IMR-90 (cell line): ENCODE data around the gene METTL27. TPM values are rescaled to one million over a fixed set of nuclear protein-coding genes. Genes with fewer than 3 reads are reported as not detected.

Source experiments
- ATAC-seq: fragments of 200-7000 bp; cut with Tn5 transposase; 2 replicates; pipeline ENCODE4 v1.9.1; 2020; ENCODE audit warnings: low read depth, mild to moderate bottlenecking, moderate library complexity
- BruUV-seq: library from RNA; stranded (reverse); fragments of 400-500 nt; replicated peaks from 2 replicates; lab custom pipeline; 2021; lab: Mats Ljungman, UMichigan
- CTCF ChIA-PET: fragments of 300-600 bp; formaldehyde crosslinking; extraction: SDS; loops from one replicate; lab custom pipeline; 2021; ENCODE audit warnings: antibody characterized with exemption; lab: Yijun Ruan, JAX
- POLR2A ChIA-PET: fragments of 300-600 bp; sonication (Branson Sonifier 250); formaldehyde crosslinking; loops from one replicate; lab custom pipeline; 2022; ENCODE audit warnings: antibody characterized with exemption; ENCODE audit not compliant: unreplicated experiment; lab: Charles Lee
- DNase-seq: peaks from one replicate; pipeline ENCODE4 v3.0.0; 2013
- H2AFZ ChIP-seq: replicated peaks from 2 replicates; pipeline ENCODE3; 2013; ENCODE audit warnings: low read length, mild to moderate bottlenecking; ENCODE audit not compliant: poor library complexity
- H2AK5ac ChIP-seq: 2 replicates; pipeline ENCODE4 v1.6.1; 2013; ENCODE audit warnings: low read depth, low read length, inconsistent platforms
- H2AK9ac ChIP-seq: replicated peaks from 2 replicates; pipeline ENCODE3; 2013; ENCODE audit warnings: mild to moderate bottlenecking, low read depth, low read length, moderate library complexity; ENCODE audit not compliant: poor library complexity
- H2BK120ac ChIP-seq: 2 replicates; pipeline ENCODE4 v1.6.1; 2013; ENCODE audit warnings: low read depth, low read length, inconsistent platforms
- H2BK15ac ChIP-seq: 3 replicates; pipeline ENCODE4 v1.6.1; 2013; ENCODE audit warnings: low read depth, low read length, inconsistent platforms
- H2BK20ac ChIP-seq: 2 replicates; pipeline ENCODE4 v1.6.1; 2013; ENCODE audit warnings: low read depth, mild to moderate bottlenecking, inconsistent platforms, low read length, moderate library complexity
- H2BK5ac ChIP-seq: 2 replicates; pipeline ENCODE4 v1.6.1; 2013; ENCODE audit warnings: mild to moderate bottlenecking, low read depth, low read length, inconsistent platforms; ENCODE audit not compliant: poor library complexity, severe bottlenecking
- H3K14ac ChIP-seq: replicated peaks from 2 replicates; pipeline ENCODE4 v1.6.1; 2013; ENCODE audit warnings: low read depth, low read length, inconsistent platforms
- H3K18ac ChIP-seq: 2 replicates; pipeline ENCODE4 v1.6.1; 2013; ENCODE audit warnings: low read depth, low read length, control low read depth
- H3K23ac ChIP-seq: 2 replicates; pipeline ENCODE4 v1.6.1; 2013; ENCODE audit warnings: low read depth, low read length, inconsistent platforms
- H3K27ac ChIP-seq: 2 replicates; pipeline ENCODE4 v1.5.1; 2013; ENCODE audit warnings: mild to moderate bottlenecking, control low read depth, low read length; ENCODE audit not compliant: insufficient read depth
- H3K27me3 ChIP-seq: 2 replicates; pipeline ENCODE4 v1.6.1; 2013; ENCODE audit warnings: low read length; ENCODE audit not compliant: control insufficient read depth, insufficient read depth
- H3K36me3 ChIP-seq: 2 replicates; pipeline ENCODE4 v1.6.1; 2013; ENCODE audit warnings: low read length, mixed read lengths; ENCODE audit not compliant: control insufficient read depth, insufficient read depth
- H3K4ac ChIP-seq: 2 replicates; pipeline ENCODE4 v1.6.1; 2013; ENCODE audit warnings: low read depth, low read length, inconsistent platforms
- H3K4me1 ChIP-seq: 2 replicates; pipeline ENCODE4 v1.6.1; 2013; ENCODE audit warnings: low read length, mixed read lengths; ENCODE audit not compliant: control insufficient read depth, insufficient read depth
- H3K4me2 ChIP-seq: 2 replicates; pipeline ENCODE4 v1.6.1; 2013; ENCODE audit warnings: low read depth, mild to moderate bottlenecking, control low read depth, low read length, moderate library complexity
- H3K4me3 ChIP-seq: 2 replicates; pipeline ENCODE4 v1.5.1; 2013; ENCODE audit warnings: low read depth, mild to moderate bottlenecking, control low read depth, low read length, moderate library complexity; ENCODE audit not compliant: insufficient read depth
- H3K56ac ChIP-seq: 2 replicates; pipeline ENCODE4 v1.6.1; 2013; ENCODE audit warnings: low read length, inconsistent platforms; ENCODE audit not compliant: insufficient read depth; ENCODE audit errors: extremely low read depth
- H3K79me1 ChIP-seq, 2 experiments: 2 replicates each; pipeline ENCODE4 v1.6.1; 2013; ENCODE audit warnings: low read length in 2 of 2, inconsistent platforms in 1 of 2, low read depth in 1 of 2
- H3K9ac ChIP-seq: 2 replicates; pipeline ENCODE4 v1.6.1; 2013; ENCODE audit warnings: low read depth, low read length, control low read depth
- H3K9me1 ChIP-seq: 2 replicates; pipeline ENCODE4 v1.6.1; 2013; ENCODE audit warnings: low read length, inconsistent platforms; ENCODE audit not compliant: insufficient read depth
- H3K9me3 ChIP-seq: 2 replicates; pipeline ENCODE4 v1.6.1; 2013; ENCODE audit warnings: low read length; ENCODE audit not compliant: control insufficient read depth, insufficient read depth
- H4K20me1 ChIP-seq: 2 replicates; pipeline ENCODE4 v1.6.1; 2013; ENCODE audit warnings: low read length, inconsistent platforms; ENCODE audit not compliant: insufficient read depth
- H4K5ac ChIP-seq: 2 replicates; pipeline ENCODE4 v1.6.1; 2013; ENCODE audit warnings: mild to moderate bottlenecking, low read depth, low read length, control low read depth
- H4K8ac ChIP-seq, 2 experiments: 2 replicates each; pipeline ENCODE4 v1.6.1; 2013; ENCODE audit warnings: low read depth in 2 of 2, low read length in 2 of 2, control low read depth in 1 of 2, inconsistent platforms in 1 of 2
- H4K91ac ChIP-seq: 2 replicates; pipeline ENCODE4 v1.6.1; 2013; ENCODE audit warnings: low read depth, low read length, inconsistent platforms; ENCODE audit not compliant: insufficient read depth
- CEBPB ChIP-seq: IDR thresholded peaks from 2 replicates; pipeline ENCODE4 v1.6.1; 2012; ENCODE audit warnings: low read depth, low read length, improper control_type of control experiment
- CHD1 ChIP-seq: IDR thresholded peaks from 2 replicates; pipeline ENCODE4 v1.6.1; 2012; ENCODE audit warnings: low read depth, low read length, improper control_type of control experiment
- CTCF ChIP-seq: conservative IDR thresholded peaks from 2 replicates; pipeline ENCODE4 v1.5.1; 2012; ENCODE audit warnings: mild to moderate bottlenecking, low read depth, low read length, improper control_type of control experiment
- MAFK ChIP-seq: IDR thresholded peaks from 2 replicates; pipeline ENCODE4 v1.6.1; 2012; ENCODE audit warnings: low read depth, low read length, improper control_type of control experiment
- RAD21 ChIP-seq: IDR thresholded peaks from 2 replicates; pipeline ENCODE4 v1.6.1; 2012; ENCODE audit warnings: low read length, improper control_type of control experiment
- USF2 ChIP-seq: fragments of 150-350 bp; IDR thresholded peaks from 2 replicates; pipeline ENCODE4 v1.6.1; 2017; ENCODE audit warnings: mild to moderate bottlenecking, antibody characterized with exemption, low read length, low read depth
- WGBS, 2 experiments: methylation state at CpG; one replicate each; pipeline versions ENCODE4 v1.1.5 to v1.1.7; 2013; ENCODE audit warnings: missing lambda C conversion rate in 2 of 2; ENCODE audit not compliant: insufficient read length in 1 of 2; ENCODE audit errors: extremely low coverage in 2 of 2; 5-methylcytosine and 5-hydroxymethylcytosine counted together
- dilution Hi-C: fragments of 300-500 bp; cut with HindIII; formaldehyde crosslinking; loops from one replicate; pipeline ENCODE4 v1.14.3; 2018; ENCODE audit warnings: low sequenced_read_pairs; ENCODE audit not compliant: unreplicated experiment
- in situ Hi-C: fragments of 300-500 bp; cut with MboI; formaldehyde crosslinking; loops from 3 replicates; pipeline ENCODE4 v1.14.3; 2019; ENCODE audit warnings: low sequenced_read_pairs, inconsistent platforms, mixed read lengths
- intact Hi-C: fragments of 100-400 bp; cut with micrococcal nuclease; formaldehyde crosslinking; loops from 2 replicates; pipeline ENCODE4 v1.10.0; 2022
- polyA plus RNA-seq, 3 experiments: library from polyadenylated mRNA; depleted of rRNA; stranded (reverse); fragments of >200 nt; gene quantifications; 2 replicates each; pipeline ENCODE4 v1.2.3, GENCODE V29; 2012; ENCODE audit warnings: low replicate concordance in 1 of 3
- total RNA-seq: library from RNA; depleted of rRNA; stranded (reverse); fragments of >200 nt; gene quantifications from 2 replicates; pipeline ENCODE4 v1.2.3, GENCODE V29; 2012

The METTL27 gene
- total and polyA plus RNA-seq, 2 of the 4 experiments (the other 2 are of a cell fraction), result 2.3 to 4.3 TPM

- Histone ChIP-seq H3K4me3 (no peak overlapping the region), H2BK15ac (no peak overlapping the region), H2AFZ (no peak overlapping the region), H2BK20ac (no peak overlapping the region), H4K5ac (no peak overlapping the region), H3K9ac (no peak overlapping the region), H3K9me3 (no peaks in the 10 kb centered on the region), H3K4ac (no peak overlapping the region), H2AK5ac (no peak overlapping the region), H3K36me3 (no peaks in the 10 kb centered on the region), H3K14ac (no peak overlapping the region), H3K23ac (no peak overlapping the region), H3K56ac (no peak overlapping the region), H3K4me1 (0 out of 2 replicates have a peak, but pooled peaks cover 2% of the 10 kb centered on the region), H3K79me1 (no peaks in the 10 kb centered on the region), H2BK120ac (no peak overlapping the region), H4K8ac (no peak overlapping the region), H3K4me2 (no peak overlapping the region), H2BK5ac (no peak overlapping the region), H3K18ac (no peak overlapping the region), H2AK9ac (no peak overlapping the region), H3K27ac (no peak overlapping the region), H3K9me1 (no peaks in the 10 kb centered on the region), H3K27me3 (no peaks in the 10 kb centered on the region), H4K20me1 (no peaks in the 10 kb centered on the region), H4K91ac (no peak overlapping the region)
- ChIA-PET CTCF (interaction anchor here (2.2 kb wide), 1 partner anchor 11 kb away, joined by 10 read pairs; no protein-coding TSS in a partner anchor), POLR2A (no interaction called here)
- in situ Hi-C loops, result no loop called here
- intact Hi-C loops, result loop anchor here (1.0 kb wide), 1 partner anchor 44 kb away; no protein-coding TSS in a partner anchor
- dilution Hi-C loops, result no loop called here
- TF ChIP-seq CTCF (no peak), RAD21 (no peak), CHD1 (no peak), USF2 (no peak), CEBPB (no peak), MAFK (no peak)
- BruUV-seq, result no TSS peak
- no peak for DNase-seq
- WGBS, 2 experiments, result 40% methylated on average over 2 of the region's 4 CpGs; no CpG with 5 or more reads in 1 of the 2 experiments
- no peak for ATAC-seq
These were observed 31.3 kb downstream of the METTL27 start for GRCh38 chr7:73810998-73811360.
